Pancreas (tissue), 10 donors: ENCODE measurements around the gene AZIN2. TPM values are rescaled to one million over a fixed set of nuclear protein-coding genes. Genes with fewer than 3 reads are reported as not detected.
A peak's percentile ranks its signal among the peaks of the same experiment; 100 is the strongest.

Experiments
- ATAC-seq, 4 donors: fragments of 200-7000 bp; cut with Tn5 transposase; one replicate each; pipeline versions ENCODE4 v1.8.0 to v1.9.1; 2020; ENCODE audit warnings: mild to moderate bottlenecking in 4 of 4, moderate library complexity in 4 of 4
- DNase-seq, 6 donors: peaks; one replicate each; pipeline ENCODE4 v3.0.0-alpha.2; 2020
- FAIRE-seq: peaks from 2 replicates; lab custom pipeline; 2012; peaks lifted over from hg19 to GRCh38; lab: Jason Lieb, UNC
- H3K27ac ChIP-seq, 4 donors: fragments of 200-600 bp; sonication (generic); 1 replicate in 3 of 4; 2 replicates in 1 of 4; pipeline versions ENCODE4 v1.5.0 to v1.8.0; 2020
- H3K27me3 ChIP-seq, 4 donors: fragments of 200-600 bp; one replicate each; pipeline ENCODE4 v1.8.0; 2021
- H3K36me3 ChIP-seq, 3 donors: fragments of 200-600 bp; sonication (generic) in 1 of 3; one replicate each; pipeline versions ENCODE4 v1.5.0 to v1.8.0; 2020 to 2021
- H3K4me1 ChIP-seq, 3 donors: fragments of 200-600 bp; one replicate each; pipeline ENCODE4 v1.8.0; 2021
- H3K4me3 ChIP-seq, 4 donors: fragments of 200-600 bp; sonication (generic) in 2 of 4; one replicate each; pipeline versions ENCODE4 v1.5.0 to v1.8.0; 2020 to 2021
- H3K9me3 ChIP-seq, 4 donors: fragments of 200-600 bp; one replicate each; pipeline ENCODE4 v1.8.0; 2021
- CTCF ChIP-seq, 4 donors: fragments of 200-600 bp; sonication (generic) in 3 of 4; IDR thresholded peaks; one replicate each; pipeline versions ENCODE4 v1.5.0 to v1.8.0; 2021; ENCODE audit warnings: antibody characterized with exemption in 4 of 4
- WGBS, 2 donors: extraction: QIAGEN DNeasy Blood & Tissue Kit; methylation state at CpG; one replicate each; pipeline ENCODE4 v1.1.7; 2013; 5-methylcytosine and 5-hydroxymethylcytosine counted together
- intact Hi-C, 3 donors: fragments of 100-400 bp; cut with DNase I; formaldehyde crosslinking; loops; one replicate each; pipeline versions ENCODE4 v1.11.1 to v1.14.2; 2022
- polyA plus RNA-seq, 2 donors: library from polyadenylated mRNA; stranded (reverse); fragments of 200-250 nt; gene quantifications; one replicate each; pipeline ENCODE4 v1.2.3, GENCODE V29; 2013
- total RNA-seq, 6 donors: library from RNA; stranded (reverse); fragmentation: NEBNext Ultra II Directional in 4 of 6; extraction: Animal tissue kit (Norgen Biotek cat#: 25700) in 4 of 6; gene quantifications; one replicate each; pipeline versions ENCODE4 v1.2.1 to v1.2.4, GENCODE V29; 2021 to 2023
- donor health status: healthy with polysubstance abuse.
- donor health status: DM: no; HTN: no; CAD: no; lungs with moderate emphysema.
- donor health status: DM: no; HTN: no; CAD: no.
- donor health status: control.
- donor health status: control.
- donor health status: Bipolar disorder and iron deficiency.
- donor health status: DM: yes; HTN: yes; CAD: no.
- donor health status: DM: no; HTN: no; CAD: no.
- donor health status: DM: no; HTN: no; CAD: no.
- donor health status: DM: yes; HTN: yes; CAD: no.

Gene AZIN2
- total and polyA plus RNA-seq, 8 donors, result 1.2 to 5.0 (median 2.4) TPM

GRCh38 chr1:33036526-33037503, 44.1 kb upstream of the AZIN2 start, which contains the start of gene AK2:
AK2 (minus strand) TSS chr1:33036883; CDS start chr1:33036828, 55 bp downstream.
- FAIRE-seq, result peak; percentile 88
- peak; percentile 94 to 98 (median 96) for DNase-seq
- Histone ChIP-seq H3K4me1 (peaks cover 7 to 20% (median 19%) of the 10 kb centered on the region in 3 donors), H3K27me3 (no peaks in the 10 kb centered on the region), H3K9me3 (no peaks in the 10 kb centered on the region), H3K27ac (peak within 1 kb of the TSS; percentile 43 to 76 (median 68)), H3K36me3 (no peaks in the 10 kb centered on the region), H3K4me3 (peak within 1 kb of the TSS; percentile 64 to 82 (median 70))
- no peak for TF ChIP-seq CTCF (IDR thresholded peaks at IDR 0.05)
- intact Hi-C loops, result no loop called here
- WGBS, 2 donors, result 3% methylated on average over 59 of the region's 59 CpGs
- peak; percentile 99 to 100 (median 99) for ATAC-seq

GRCh38 chr1:33039840-33040239, 41.1 kb upstream of the AZIN2 start:
- intact Hi-C loops, result no loop called here
- no peak overlapping the region for H3K4me3 ChIP-seq
- H3K36me3 ChIP-seq, result no peaks in the 10 kb centered on the region
- 75 to 78% methylated on average over 8 of the region's 8 CpGs for WGBS, 2 donors
- ATAC-seq (no peak), DNase-seq (no peak), FAIRE-seq (no peak)
- no peaks in the 10 kb centered on the region for H3K27me3 ChIP-seq
- no peak for TF ChIP-seq CTCF (IDR thresholded peaks at IDR 0.05)
- no peak overlapping the region for H3K27ac ChIP-seq
- H3K4me1 ChIP-seq, result peaks cover 0 to 15% (median 11%) of the 10 kb centered on the region in 3 donors
- no peaks in the 10 kb centered on the region for H3K9me3 ChIP-seq

- Histone ChIP-seq H3K36me3 (no peaks in the 10 kb centered on the region), H3K4me3 (no peak overlapping the region), H3K27ac (no peak overlapping the region), H3K4me1 (peaks cover 0 to 3% (median 0%) of the 10 kb centered on the region in 3 donors), H3K9me3 (no peaks in the 10 kb centered on the region), H3K27me3 (no peaks in the 10 kb centered on the region)
- FAIRE-seq, result no peak
- no peak for DNase-seq
- intact Hi-C loops, result no loop called here
- TF ChIP-seq CTCF (IDR thresholded peaks at IDR 0.05), result no peak
- 93 to 100% methylated on average over 1 of the region's 1 CpG for WGBS, 2 donors
- no peak for ATAC-seq
Measured at GRCh38 chr1:33041026-33041425, 39.9 kb upstream of the AZIN2 start.

- H3K4me3 ChIP-seq, result no peak overlapping the region
- no peak for TF ChIP-seq CTCF (IDR thresholded peaks at IDR 0.05)
- H3K36me3 ChIP-seq, result no peaks in the 10 kb centered on the region
- H3K27ac ChIP-seq, result no peak overlapping the region
- no peaks in the 10 kb centered on the region for H3K9me3 ChIP-seq
- H3K27me3 ChIP-seq, result no peaks in the 10 kb centered on the region
- DNase-seq (no peak), FAIRE-seq (no peak), ATAC-seq (no peak)
- intact Hi-C loops, result no loop called here
- WGBS, 2 donors, result 65 to 94% methylated on average over 1 of the region's 1 CpG
- no peaks in the 10 kb centered on the region for H3K4me1 ChIP-seq
Measured at GRCh38 chr1:33042831-33043230, 38.1 kb upstream of the AZIN2 start.
